Natural killer cell (primary cell): ENCODE results near the gene DCLRE1C. TPM values are rescaled to one million over a fixed set of nuclear protein-coding genes. Genes with fewer than 3 reads are reported as not detected.

Source experiments
- ATAC-seq, 3 donors: fragments of 150-1000 bp in 2 of 3; fragments of 200-7000 bp in 1 of 3; cut with Tn5 transposase; 1 replicate in 1 of 3; 2 replicates in 2 of 3; pipeline ENCODE4 v1.10.0; 2021; ENCODE audit warnings: mild to moderate bottlenecking in 2 of 3, moderate library complexity in 2 of 3
- DNase-seq, 2 donors: peaks; one replicate each; pipeline versions ENCODE4 v3.0.0 to v3.0.0-alpha.2; 2013 to 2021; ENCODE audit warnings: mixed read lengths in 1 of 2
- H3K27ac ChIP-seq: one replicate; pipeline ENCODE4 v1.5.1; 2013; ENCODE audit warnings: mild to moderate bottlenecking, low read length
- H3K27me3 ChIP-seq: one replicate; pipeline ENCODE4 v1.6.1; 2013; ENCODE audit warnings: low read length; ENCODE audit not compliant: control insufficient read depth, insufficient read depth
- H3K36me3 ChIP-seq: one replicate; pipeline ENCODE4 v1.6.1; 2013; ENCODE audit warnings: low read length; ENCODE audit not compliant: control insufficient read depth, insufficient read depth
- H3K4me1 ChIP-seq: one replicate; pipeline ENCODE4 v1.6.1; 2013; ENCODE audit warnings: low read length; ENCODE audit not compliant: control insufficient read depth, insufficient read depth
- H3K4me3 ChIP-seq: one replicate; pipeline ENCODE4 v1.5.1; 2013; ENCODE audit warnings: low read length
- H3K9me3 ChIP-seq: one replicate; pipeline ENCODE4 v1.6.1; 2013; ENCODE audit warnings: low read length; ENCODE audit not compliant: control insufficient read depth, insufficient read depth
- H3K27ac Mint-ChIP-seq, 2 donors: one replicate each; pipeline ENCODE4 v1.8.0; 2022; ENCODE audit warnings: mild to moderate bottlenecking in 2 of 2, mixed read lengths in 2 of 2, moderate library complexity in 1 of 2
- H3K27me3 Mint-ChIP-seq, 2 donors: one replicate each; pipeline ENCODE4 v1.8.0; 2022; ENCODE audit warnings: low read depth in 2 of 2, mixed read lengths in 2 of 2
- H3K36me3 Mint-ChIP-seq: one replicate; pipeline ENCODE4 v1.8.0; 2022; ENCODE audit warnings: mixed read lengths
- H3K4me1 Mint-ChIP-seq, 2 donors: one replicate each; pipeline ENCODE4 v1.8.0; 2022; ENCODE audit warnings: mixed read lengths in 2 of 2
- H3K4me3 Mint-ChIP-seq: one replicate; pipeline ENCODE4 v1.8.0; 2022; ENCODE audit warnings: mild to moderate bottlenecking, moderate library complexity, mixed read lengths
- H3K9me3 Mint-ChIP-seq, 2 donors: one replicate each; pipeline ENCODE4 v1.8.0; 2022; ENCODE audit warnings: mixed read lengths in 2 of 2
- CTCF ChIP-seq: fragments of 200-600 bp; IDR thresholded peaks from one replicate; pipeline ENCODE4 v1.8.0; 2022; ENCODE audit warnings: antibody characterized with exemption
- WGBS: methylation state at CpG from one replicate; pipeline ENCODE4 v1.1.7; 2013; ENCODE audit warnings: missing lambda C conversion rate; ENCODE audit not compliant: insufficient coverage; 5-methylcytosine and 5-hydroxymethylcytosine counted together
- intact Hi-C: fragments of 100-400 bp; cut with micrococcal nuclease; formaldehyde crosslinking; loops from one replicate; pipeline ENCODE4 v1.14.2; 2022
- total RNA-seq, 4 donors: library from RNA; stranded (reverse); fragments of 120-200 nt in 1 of 4; gene quantifications; one replicate each; pipeline versions ENCODE4 v1.2.3 to v1.2.4, GENCODE V29; 2013 to 2022

The DCLRE1C gene
- total RNA-seq, 3 donors from 2014 or later (not counting 1 experiment from before 2014, with no cell fraction given), result 21.7 to 31.3 (median 22.3) TPM

- Histone ChIP-seq H3K9me3 (no peaks in the 10 kb centered on the region), H3K27me3 (no peaks in the 10 kb centered on the region), H3K27ac (no peak overlapping the region), H3K36me3 (peaks cover 77% of the 10 kb centered on the region), H3K4me1 (no peaks in the 10 kb centered on the region), H3K4me3 (no peak overlapping the region)
- Mint-ChIP-seq H3K36me3 (peaks cover 12% of the 10 kb centered on the region), H3K9me3 (no peaks in the 10 kb centered on the region), H3K4me1 (peaks cover 0 to 5% of the 10 kb centered on the region in 2 donors), H3K4me3 (no peak overlapping the region), H3K27ac (no peak overlapping the region), H3K27me3 (no peaks in the 10 kb centered on the region)
- TF ChIP-seq CTCF, result no peak
- DNase-seq, result no peak
- intact Hi-C loops, result no loop called here
- no peak for ATAC-seq
- WGBS, result 91% methylated on average over 12 of the region's 13 CpGs
These were observed 27.0 kb downstream of the DCLRE1C start for GRCh38 chr10:14926722-14927416.

GRCh38 chr10:14926061-14926470, 27.8 kb downstream of the DCLRE1C start:
- Mint-ChIP-seq H3K36me3 (peaks cover 20% of the 10 kb centered on the region), H3K4me1 (peaks cover 0 to 5% of the 10 kb centered on the region in 2 donors), H3K4me3 (no peak overlapping the region), H3K9me3 (no peaks in the 10 kb centered on the region), H3K27me3 (no peaks in the 10 kb centered on the region), H3K27ac (no peak overlapping the region)
- H3K4me1 ChIP-seq, result no peaks in the 10 kb centered on the region
- no peaks in the 10 kb centered on the region for H3K27me3 ChIP-seq
- peaks cover 77% of the 10 kb centered on the region for H3K36me3 ChIP-seq
- no peak for TF ChIP-seq CTCF
- H3K27ac ChIP-seq, result no peak overlapping the region
- DNase-seq, result no peak
- no peak for ATAC-seq
- intact Hi-C loops, result no loop called here
- 94% methylated on average over 8 of the region's 8 CpGs for WGBS
- no peaks in the 10 kb centered on the region for H3K9me3 ChIP-seq
- H3K4me3 ChIP-seq, result no peak overlapping the region

- ATAC-seq, result no peak
- no peaks in the 10 kb centered on the region for H3K27me3 Mint-ChIP-seq
These were observed 28.6 kb downstream of the DCLRE1C start for GRCh38 chr10:14925268-14925667.

More at GRCh38 chr10:14925268-14925667, 28.6 kb downstream of the DCLRE1C start:
- no peaks in the 10 kb centered on the region for H3K4me1 ChIP-seq
- no peak overlapping the region for H3K27ac Mint-ChIP-seq
- H3K36me3 ChIP-seq, result peaks cover 76% of the 10 kb centered on the region
- H3K4me3 Mint-ChIP-seq, result no peak overlapping the region
- no peak for DNase-seq
- H3K4me3 ChIP-seq, result no peak overlapping the region
- H3K9me3 ChIP-seq, result no peaks in the 10 kb centered on the region
- H3K36me3 Mint-ChIP-seq, result peaks cover 22% of the 10 kb centered on the region
- H3K4me1 Mint-ChIP-seq, result peaks cover 0 to 5% of the 10 kb centered on the region in 2 donors
- H3K27me3 ChIP-seq, result no peaks in the 10 kb centered on the region
- intact Hi-C loops, result no loop called here
- no peaks in the 10 kb centered on the region for H3K9me3 Mint-ChIP-seq
- no peak for TF ChIP-seq CTCF
- no peak overlapping the region for H3K27ac ChIP-seq
- 100% methylated on average over 1 of the region's 2 CpGs for WGBS
